ENCODE results near the gene PPP1R9A.

The PPP1R9A gene

GRCh38 chr7:95303013-95303905, 395.9 kb downstream of the PPP1R9A start (continued):
- TF ChIP-seq ZNF677 (tag by site-specific recombination; IDR thresholded peaks at IDR 0.05) (no peak), WT1 (tag by site-specific recombination; IDR thresholded peaks at IDR 0.05) (no peak)

GRCh38 chr7:95304990-95305389, 397.6 kb downstream of the PPP1R9A start:
- TF ChIP-seq MEIS1 (CRISPR knock-in tag; IDR thresholded peaks at IDR 0.05; ENCODE audit: borderline replicate concordance): no peak
- TF ChIP-seq INSM2 (tag by site-specific recombination; IDR thresholded peaks at IDR 0.05): no peak
- TF ChIP-seq GLI4 (tag by site-specific recombination; IDR thresholded peaks at IDR 0.05): no peak
- TF ChIP-seq ZNF664 (tag by site-specific recombination; IDR thresholded peaks at IDR 0.05): no peak
- no peak for TF ChIP-seq ZNF341 (tag by site-specific recombination; IDR thresholded peaks at IDR 0.05; ENCODE audit: low read depth)
- TF ChIP-seq ZNF138 (tag by site-specific recombination; IDR thresholded peaks at IDR 0.05; ENCODE audit: borderline replicate concordance): no peak
- no peaks in the 10 kb centered on the region for H3K9me3 ChIP-seq (ENCODE audit: control insufficient read depth, insufficient read depth, low read depth, low read length)
- peaks cover 3% of the 10 kb centered on the region; the same call in 1 of the 2 replicates for H3K4me1 ChIP-seq (ENCODE audit: control insufficient read depth, insufficient read depth, low read length)
- POLR2A ChIA-PET: no interaction called here
- H3K27ac ChIP-seq (ENCODE audit: extremely low read depth, low read depth, low read length): no peak overlapping the region
- no peaks in the 10 kb centered on the region for H3K36me3 ChIP-seq (ENCODE audit: control insufficient read depth in 2 of 2, insufficient read depth in 1 of 2, low read length in 2 of 2)
- no peak overlapping the region for H3K4me3 ChIP-seq (ENCODE audit: low read depth, low read length)
- CTCF ChIA-PET: no interaction called here

- H3K27ac ChIP-seq (ENCODE audit: extremely low read depth, low read depth, low read length): no peak overlapping the region
- ChIA-PET POLR2A (no interaction called here), CTCF (interaction anchor here (0.6 kb wide), 1 partner anchor 861 kb away, joined by 3 read pairs; no protein-coding TSS in a partner anchor)
Measured at GRCh38 chr7:95309951-95310350, 402.6 kb downstream of the PPP1R9A start.

More at GRCh38 chr7:95309951-95310350, 402.6 kb downstream of the PPP1R9A start:
- no peak for TF ChIP-seq ZNF521 (tag by site-specific recombination; IDR thresholded peaks at IDR 0.05)
- no peak for TF ChIP-seq ZNF169 (tag by site-specific recombination; IDR thresholded peaks at IDR 0.05)
- TF ChIP-seq OSR2 (tag by site-specific recombination; IDR thresholded peaks at IDR 0.05): no peak
- 0 out of 2 replicates have a peak, but pooled peaks have one; percentile 53 for TF ChIP-seq ATF2 (tag by site-specific recombination; IDR thresholded peaks at IDR 0.05; ENCODE audit: low read depth)
- no peak for TF ChIP-seq MZF1 (tag by site-specific recombination; IDR thresholded peaks at IDR 0.05; ENCODE audit: borderline replicate concordance)
- no peak for TF ChIP-seq TRIM28 (IDR thresholded peaks at IDR 0.05; ENCODE audit: borderline replicate concordance, low read length)
- TF ChIP-seq ZNF398 (tag by site-specific recombination; IDR thresholded peaks at IDR 0.05): no peak
- Histone ChIP-seq H3K9me3 (ENCODE audit: control insufficient read depth, insufficient read depth, low read depth, low read length) (no peaks in the 10 kb centered on the region), H3K36me3 (ENCODE audit: control insufficient read depth in 2 of 2, insufficient read depth in 1 of 2, low read length in 2 of 2) (no peaks in the 10 kb centered on the region), H3K4me3 (ENCODE audit: low read depth, low read length) (no peak overlapping the region), H3K4me1 (ENCODE audit: control insufficient read depth, insufficient read depth, low read length) (peaks cover 3% of the 10 kb centered on the region; the same call in 1 of the 2 replicates)
